ENCODE data around the gene EPS8L1. TPM values are rescaled to one million over a fixed set of nuclear protein-coding genes. Genes with fewer than 3 reads are reported as not detected.

Gene EPS8L1
- total RNA-seq, 4 donors from 2014 or later, result 28.7 to 115 (median 49.1) TPM

DNA sequence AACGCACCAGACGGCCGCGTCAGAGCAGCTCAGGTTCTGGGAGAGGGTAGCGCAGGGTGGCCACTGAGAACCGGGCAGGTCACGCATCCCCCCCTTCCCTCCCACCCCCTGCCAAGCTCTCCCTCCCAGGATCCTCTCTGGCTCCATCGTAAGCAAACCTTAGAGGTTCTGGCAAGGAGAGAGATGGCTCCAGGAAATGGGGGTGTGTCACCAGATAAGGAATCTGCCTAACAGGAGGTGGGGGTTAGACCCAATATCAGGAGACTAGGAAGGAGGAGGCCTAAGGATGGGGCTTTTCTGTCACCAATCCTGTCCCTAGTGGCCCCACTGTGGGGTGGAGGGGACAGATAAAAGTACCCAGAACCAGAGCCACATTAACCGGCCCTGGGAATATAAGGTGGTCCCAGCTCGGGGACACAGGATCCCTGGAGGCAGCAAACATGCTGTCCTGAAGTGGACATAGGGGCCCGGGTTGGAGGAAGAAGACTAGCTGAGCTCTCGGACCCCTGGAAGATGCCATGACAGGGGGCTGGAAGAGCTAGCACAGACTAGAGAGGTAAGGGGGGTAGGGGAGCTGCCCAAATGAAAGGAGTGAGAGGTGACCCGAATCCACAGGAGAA is 39.9 kb downstream of the EPS8L1 start:
- H3K9me3 ChIP-seq, result no peaks in the 10 kb centered on the region
- no peak for DNase-seq
- 46 to 63% methylated on average over 8 to 13 of the region's 13 CpGs for WGBS, 2 donors (ENCODE audit: low coverage in 1 of 2)
- TF ChIP-seq POLR2AphosphoS5 (IDR thresholded peaks at IDR 0.05), result no peak
- no peak for TF ChIP-seq POLR2A (IDR thresholded peaks at IDR 0.05)
- no peak for TF ChIP-seq EP300 (IDR thresholded peaks at IDR 0.05; ENCODE audit: low read depth)
- TF ChIP-seq, protein P1, sequence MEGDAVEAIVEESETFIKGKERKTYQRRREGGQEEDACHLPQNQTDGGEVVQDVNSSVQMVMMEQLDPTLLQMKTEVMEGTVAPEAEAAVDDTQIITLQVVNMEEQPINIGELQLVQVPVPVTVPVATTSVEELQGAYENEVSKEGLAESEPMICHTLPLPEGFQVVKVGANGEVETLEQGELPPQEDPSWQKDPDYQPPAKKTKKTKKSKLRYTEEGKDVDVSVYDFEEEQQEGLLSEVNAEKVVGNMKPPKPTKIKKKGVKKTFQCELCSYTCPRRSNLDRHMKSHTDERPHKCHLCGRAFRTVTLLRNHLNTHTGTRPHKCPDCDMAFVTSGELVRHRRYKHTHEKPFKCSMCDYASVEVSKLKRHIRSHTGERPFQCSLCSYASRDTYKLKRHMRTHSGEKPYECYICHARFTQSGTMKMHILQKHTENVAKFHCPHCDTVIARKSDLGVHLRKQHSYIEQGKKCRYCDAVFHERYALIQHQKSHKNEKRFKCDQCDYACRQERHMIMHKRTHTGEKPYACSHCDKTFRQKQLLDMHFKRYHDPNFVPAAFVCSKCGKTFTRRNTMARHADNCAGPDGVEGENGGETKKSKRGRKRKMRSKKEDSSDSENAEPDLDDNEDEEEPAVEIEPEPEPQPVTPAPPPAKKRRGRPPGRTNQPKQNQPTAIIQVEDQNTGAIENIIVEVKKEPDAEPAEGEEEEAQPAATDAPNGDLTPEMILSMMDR (IDR thresholded peaks at IDR 0.05), result no peak
- in situ Hi-C loops (cut with MboI; ENCODE audit: low pct_ligation_motif_present in 1 of 4, low pct_unique_long_range_greater_than_20kb in 1 of 4, low sequenced_read_pairs in 3 of 4) (no loop called here), intact Hi-C loops (cut with DNase I; ENCODE audit: low total_unique reads) (loop anchor here (10.0 kb wide), 1 partner anchor 489 kb away; the partner anchor contains the start of genes ZNF524 and ZNF865)
- H3K4me3 ChIP-seq, result peak overlapping the region in 3 of 4 donors; percentile 69 to 95 (median 90)
- peaks cover 30 to 50% (median 45%) of the 10 kb centered on the region in 4 donors for H3K4me1 ChIP-seq
- no peaks in the 10 kb centered on the region for H3K36me3 ChIP-seq
- H3K27ac ChIP-seq, result peak overlapping the region; percentile 92 to 96 (median 95)
- no peaks in the 10 kb centered on the region for H3K27me3 ChIP-seq

DNA sequence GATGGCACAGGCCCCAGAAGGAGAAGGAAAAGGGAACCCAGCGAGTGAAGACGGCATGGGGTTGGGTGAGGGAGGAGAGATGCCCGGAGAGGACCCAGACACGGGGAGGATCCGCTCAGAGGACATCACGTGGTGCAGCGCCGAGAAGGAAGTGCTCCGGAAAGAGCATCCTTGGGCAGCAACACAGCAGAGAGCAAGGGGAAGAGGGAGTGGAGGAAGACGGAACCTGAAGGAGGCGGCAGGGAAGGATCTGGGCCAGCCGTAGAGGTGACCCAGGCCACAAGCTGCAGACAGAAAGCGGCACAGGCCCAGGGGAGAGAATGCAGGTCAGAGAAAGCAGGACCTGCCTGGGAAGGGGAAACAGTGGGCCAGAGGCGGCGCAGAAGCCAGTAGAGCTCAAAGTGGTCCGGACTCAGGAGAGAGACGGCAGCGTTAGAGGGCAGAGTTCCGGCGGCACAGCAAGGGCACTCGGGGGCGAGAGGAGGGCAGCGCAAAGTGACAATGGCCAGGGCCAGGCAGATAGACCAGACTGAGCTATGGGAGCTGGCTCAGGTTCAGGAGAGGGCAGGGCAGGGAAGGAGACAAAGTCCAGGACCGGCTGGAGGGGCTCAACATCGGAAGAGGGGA is 40.7 kb downstream of the EPS8L1 start:
- peak overlapping the region; percentile 92 to 96 (median 95) for H3K27ac ChIP-seq
- H3K27me3 ChIP-seq, result no peaks in the 10 kb centered on the region
- peak; percentile 69 for DNase-seq
- no peaks in the 10 kb centered on the region for H3K36me3 ChIP-seq
- intact Hi-C loops (cut with DNase I; ENCODE audit: low total_unique reads) (loop anchor here (10.0 kb wide), 1 partner anchor 488 kb away; the partner anchor contains the start of genes ZNF524 and ZNF865), in situ Hi-C loops (cut with MboI; ENCODE audit: low pct_ligation_motif_present in 1 of 4, low pct_unique_long_range_greater_than_20kb in 1 of 4, low sequenced_read_pairs in 3 of 4) (no loop called here)
- H3K4me3 ChIP-seq, result peak overlapping the region; percentile 69 to 95 (median 80)
- H3K9me3 ChIP-seq, result no peaks in the 10 kb centered on the region
- peak; percentile 54 for TF ChIP-seq POLR2A (IDR thresholded peaks at IDR 0.05)
- TF ChIP-seq, protein P1 (IDR thresholded peaks at IDR 0.05), result no peak
- TF ChIP-seq POLR2AphosphoS5 (IDR thresholded peaks at IDR 0.05), result peak; percentile 56 to 79 (median 59)
- no peak for TF ChIP-seq EP300 (IDR thresholded peaks at IDR 0.05; ENCODE audit: low read depth)
- WGBS, 2 donors (ENCODE audit: low coverage in 1 of 2), result 0 to 2% methylated on average over 2 to 25 of the region's 25 CpGs
- H3K4me1 ChIP-seq, result peaks cover 30 to 50% (median 45%) of the 10 kb centered on the region in 4 donors

DNA sequence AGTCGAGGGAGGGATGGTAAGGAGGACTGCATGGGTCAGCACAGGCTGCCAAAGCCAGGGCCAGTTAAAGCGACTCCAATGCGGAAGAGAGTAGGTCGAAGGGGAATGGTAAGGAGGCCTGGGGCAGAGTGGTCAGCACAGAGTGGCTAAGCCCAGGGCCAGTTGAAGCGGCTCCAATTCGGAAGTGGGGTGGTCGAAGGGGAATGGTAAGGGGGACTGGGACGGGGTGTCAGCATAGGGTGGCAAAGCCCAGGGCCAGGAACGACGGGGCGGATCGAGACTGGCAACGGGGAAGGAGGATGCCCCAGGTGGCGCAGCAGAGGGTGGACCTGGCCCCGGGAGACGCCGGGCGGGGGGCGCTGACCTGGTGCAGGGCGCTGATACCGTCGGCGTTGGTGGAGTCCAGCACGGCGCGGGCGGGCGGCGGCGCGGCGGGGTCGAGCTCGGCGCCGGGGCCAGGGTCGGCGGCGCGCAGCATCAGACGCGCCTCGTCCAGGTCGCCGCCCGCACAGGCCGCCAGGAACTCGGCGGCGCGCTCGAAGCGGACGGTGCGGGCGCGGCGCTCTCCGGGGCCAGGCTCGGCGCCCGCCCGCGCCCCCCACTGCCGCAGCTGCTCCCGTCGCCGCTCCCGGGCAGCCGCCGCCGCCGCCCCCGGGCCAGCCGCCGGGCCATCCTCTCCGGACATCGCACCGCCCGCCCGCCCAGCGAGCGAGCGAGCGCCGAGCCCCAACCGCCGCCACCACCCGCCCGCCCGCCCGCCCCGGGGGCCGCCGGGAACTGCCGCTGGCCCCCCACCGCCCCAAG is 41.4 kb downstream of the EPS8L1 start, which contains the start of gene PPP1R12C:
Gene PPP1R12C (minus strand): TSS at position 779 of the 804 bp plus-strand sequence. CDS start 94 bp downstream, at position 685.
- Histone ChIP-seq H3K27me3 (no peaks in the 10 kb centered on the region), H3K4me3 (peak within 1 kb of the TSS; percentile 69 to 95 (median 80)), H3K4me1 (peaks cover 30 to 50% (median 45%) of the 10 kb centered on the region in 4 donors), H3K27ac (peak within 1 kb of the TSS; percentile 92 to 96 (median 95)), H3K9me3 (no peaks in the 10 kb centered on the region), H3K36me3 (no peaks in the 10 kb centered on the region)
- TF ChIP-seq EP300 (IDR thresholded peaks at IDR 0.05; ENCODE audit: low read depth) (no peak), POLR2A (IDR thresholded peaks at IDR 0.05) (no peak), POLR2AphosphoS5 (IDR thresholded peaks at IDR 0.05) (no peak)
- TF ChIP-seq, protein P1 (IDR thresholded peaks at IDR 0.05), result no peak
- intact Hi-C loops (cut with DNase I; ENCODE audit: low total_unique reads) (loop anchor here (10.0 kb wide), 1 partner anchor 488 kb away; the partner anchor contains the start of genes ZNF524 and ZNF865), in situ Hi-C loops (cut with MboI; ENCODE audit: low pct_ligation_motif_present in 1 of 4, low pct_unique_long_range_greater_than_20kb in 1 of 4, low sequenced_read_pairs in 3 of 4) (no loop called here)
- 0 to 1% methylated on average over 1 to 27 of the region's 97 CpGs for WGBS, 2 donors (ENCODE audit: low coverage in 1 of 2)
- DNase-seq, result peak; percentile 32
